PC-3 (cell line): ENCODE data around the gene ARHGEF28. TPM values are rescaled to one million over a fixed set of nuclear protein-coding genes. Genes with fewer than 3 reads are reported as not detected.
A peak's percentile ranks its signal among the peaks of the same experiment; 100 is the strongest.

Source experiments
- ATAC-seq: fragments of 200-7000 bp; cut with Tn5 transposase; 2 replicates; pipeline ENCODE4 v1.9.1; 2020; ENCODE audit warnings: mild to moderate bottlenecking, moderate library complexity
- BruUV-seq: library from RNA; stranded (reverse); fragments of 400-500 nt; replicated peaks from 2 replicates; lab custom pipeline; 2021; lab: Mats Ljungman, UMichigan
- CTCF ChIA-PET: fragments of 300-600 bp; sonication (Branson Sonifier 250); formaldehyde crosslinking; loops from one replicate; lab custom pipeline; 2022; ENCODE audit warnings: antibody characterized with exemption; lab: Charles Lee
- POLR2A ChIA-PET: fragments of 300-600 bp; sonication (Branson Sonifier 250); formaldehyde crosslinking; loops from one replicate; lab custom pipeline; 2022; ENCODE audit warnings: antibody characterized with exemption; ENCODE audit not compliant: unreplicated experiment; lab: Charles Lee
- DNase-seq: peaks from one replicate; pipeline ENCODE4 v3.0.0-alpha.2; 2015
- H2AFZ ChIP-seq: fragments of 300-600 bp; sonication (generic); 2 replicates; pipeline ENCODE4 v1.6.0; 2016; ENCODE audit warnings: antibody characterized with exemption, low read length
- H3F3A ChIP-seq: fragments of 300-600 bp; sonication (generic); one replicate; pipeline ENCODE4 v1.6.0; 2017; ENCODE audit warnings: antibody characterized with exemption, low read length, control low read depth, mild to moderate bottlenecking; ENCODE audit not compliant: unreplicated experiment
- H3K27ac ChIP-seq: fragments of 300-600 bp; sonication (generic); 2 replicates; pipeline ENCODE4 v1.5.1; 2016; ENCODE audit warnings: mild to moderate bottlenecking, low read length
- H3K27me3 ChIP-seq: fragments of 300-600 bp; sonication (generic); 2 replicates; pipeline ENCODE4 v1.6.1; 2016; ENCODE audit warnings: low read length, mixed read lengths
- H3K36me3 ChIP-seq: fragments of 300-600 bp; sonication (generic); 2 replicates; pipeline ENCODE4 v1.6.1; 2016; ENCODE audit warnings: low read depth, mixed run types, low read length, mixed read lengths
- H3K4me1 ChIP-seq: fragments of 300-600 bp; sonication (generic); 2 replicates; pipeline ENCODE4 v1.5.1; 2016; ENCODE audit warnings: low read length; ENCODE audit not compliant: insufficient read depth
- H3K4me2 ChIP-seq: fragments of 300-600 bp; sonication (generic); 2 replicates; pipeline ENCODE4 v1.6.0; 2016; ENCODE audit warnings: low read length
- H3K4me3 ChIP-seq: fragments of 300-600 bp; sonication (generic); 2 replicates; pipeline ENCODE4 v1.5.1; 2016; ENCODE audit warnings: mild to moderate bottlenecking, low read length, mixed read lengths
- H3K79me2 ChIP-seq: fragments of 300-600 bp; sonication (generic); 2 replicates; pipeline ENCODE4 v1.6.1; 2017; ENCODE audit warnings: low read length, mixed read lengths
- H3K9ac ChIP-seq: fragments of 300-600 bp; sonication (generic); 2 replicates; pipeline ENCODE4 v1.6.0; 2016; ENCODE audit warnings: mild to moderate bottlenecking, low read length
- H3K9me2 ChIP-seq: fragments of 300-600 bp; sonication (generic); replicated peaks from 2 replicates; pipeline ENCODE4 v1.6.1; 2016; ENCODE audit warnings: mixed run types, low read length, mixed read lengths
- H3K9me3 ChIP-seq: fragments of 300-600 bp; sonication (generic); 2 replicates; pipeline ENCODE4 v1.6.1; 2016; ENCODE audit warnings: low read length, mixed read lengths
- H4K20me1 ChIP-seq: fragments of 300-600 bp; sonication (generic); 2 replicates; pipeline ENCODE4 v1.6.1; 2016; ENCODE audit warnings: low read length, mixed read lengths
- CTCF ChIP-seq: fragments of 300-600 bp; sonication (generic); conservative IDR thresholded peaks from 2 replicates; pipeline ENCODE4 v1.5.1; 2017; ENCODE audit warnings: antibody characterized with exemption, low read depth, mild to moderate bottlenecking, low read length
- EZH2 ChIP-seq: fragments of 300-600 bp; sonication (generic); IDR thresholded peaks from one replicate; pipeline ENCODE4 v1.6.1; 2017; ENCODE audit warnings: antibody characterized with exemption, mild to moderate bottlenecking, low read length; ENCODE audit not compliant: unreplicated experiment
- EZH2phosphoT487 ChIP-seq: fragments of 300-600 bp; sonication (generic); IDR thresholded peaks from 2 replicates; pipeline ENCODE4 v1.6.1; 2018; ENCODE audit warnings: mild to moderate bottlenecking, antibody characterized with exemption, low read length, borderline replicate concordance
- intact Hi-C: fragments of 100-400 bp; cut with micrococcal nuclease; formaldehyde crosslinking; loops from 2 replicates; pipeline ENCODE4 v1.9.0; 2023
- total RNA-seq: library from RNA; depleted of rRNA; stranded (reverse); fragments of >200 nt; gene quantifications from 2 replicates; pipeline ENCODE4 v1.2.3, GENCODE V29; 2014

Gene ARHGEF28
- total RNA-seq, 1 experiment from 2014 or later = 24.2 TPM

GRCh38 chr5:73637565-73637964 is 11.6 kb downstream of the ARHGEF28 start:
- no peaks in the 10 kb centered on the region for H3K9me3 ChIP-seq
- H3K27me3 ChIP-seq = no peaks in the 10 kb centered on the region
- H3K4me2 ChIP-seq = peak overlapping the region; percentile 70
- CTCF ChIA-PET = no interaction called here
- intact Hi-C loops = loop anchor here (2.0 to 5.0 kb wide), 3 partner anchors 33 to 45 kb away; no protein-coding TSS in a partner anchor
- no peaks in the 10 kb centered on the region for H3K36me3 ChIP-seq
- peaks cover 87% of the 10 kb centered on the region for H3K79me2 ChIP-seq
- H3K4me1 ChIP-seq = peaks cover 39% of the 10 kb centered on the region
- POLR2A ChIA-PET = no interaction called here
- no peaks in the 10 kb centered on the region for H4K20me1 ChIP-seq
- no peak overlapping the region for H3K9ac ChIP-seq
- H3F3A ChIP-seq = peaks cover 4% of the 10 kb centered on the region
- DNase-seq (no peak), ATAC-seq (no peak; the same call in 1 of the 2 replicates)
- no peak overlapping the region for H2AFZ ChIP-seq
- no peaks in the 10 kb centered on the region for H3K9me2 ChIP-seq
- peak overlapping the region; percentile 67 for H3K27ac ChIP-seq
- TF ChIP-seq EZH2 = no peak
- no peak for TF ChIP-seq EZH2phosphoT487
- TF ChIP-seq CTCF = no peak
- no TSS peak for BruUV-seq
- H3K4me3 ChIP-seq = no peak overlapping the region

DNA sequence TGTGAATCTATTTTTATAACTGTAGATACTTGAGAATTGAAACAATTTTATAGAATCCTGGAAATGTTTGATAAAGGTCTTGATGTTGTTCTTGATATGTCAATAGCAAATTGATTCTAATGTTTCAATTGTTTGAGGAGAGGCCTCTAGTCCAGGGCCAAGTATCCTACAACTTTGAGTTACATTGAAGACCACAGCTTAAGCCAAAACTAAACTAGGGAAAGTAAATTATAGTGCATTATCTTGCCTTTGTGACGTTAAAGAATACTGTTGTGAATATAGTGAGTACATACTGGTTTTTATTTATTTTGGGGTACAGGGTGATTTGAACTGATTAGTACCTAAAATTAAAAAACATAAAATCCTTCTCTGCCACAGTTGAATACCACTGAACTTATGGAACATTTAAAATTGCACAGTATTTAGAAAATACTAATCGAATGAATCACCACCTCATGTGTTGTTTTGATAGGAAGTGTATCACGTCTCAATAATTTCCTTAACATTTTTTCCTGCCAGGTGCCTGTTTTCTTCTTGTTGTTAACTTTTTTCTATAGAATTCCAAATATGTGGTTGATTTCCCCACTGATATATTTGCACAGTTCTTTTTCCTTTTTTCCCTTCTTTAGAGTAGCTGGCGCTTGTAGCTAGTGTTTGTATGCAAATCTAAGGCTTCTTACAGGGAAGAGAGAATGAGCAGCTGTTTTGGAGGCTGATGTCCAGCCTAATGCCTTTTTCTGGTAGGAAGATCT is 12.5 kb downstream of the ARHGEF28 start:
- CTCF ChIA-PET = no interaction called here
- intact Hi-C loops = loop anchor here (5.0 kb wide), 2 partner anchors 34 to 46 kb away; no protein-coding TSS in a partner anchor
- TF ChIP-seq EZH2phosphoT487 = no peak
- TF ChIP-seq EZH2 = no peak
- no peak for TF ChIP-seq CTCF
- Histone ChIP-seq H3K27me3 (no peaks in the 10 kb centered on the region), H3K9me3 (no peaks in the 10 kb centered on the region), H3K79me2 (peaks cover 86% of the 10 kb centered on the region), H3F3A (peaks cover 4% of the 10 kb centered on the region), H3K36me3 (no peaks in the 10 kb centered on the region), H3K9ac (0 out of 2 replicates have a peak overlapping the region, but pooled peaks have one; percentile 7), H3K4me1 (peaks cover 39% of the 10 kb centered on the region), H2AFZ (no peak overlapping the region), H3K27ac (peak overlapping the region; percentile 67), H3K4me3 (peak overlapping the region; percentile 49), H4K20me1 (no peaks in the 10 kb centered on the region), H3K4me2 (peak overlapping the region; percentile 70), H3K9me2 (no peaks in the 10 kb centered on the region)
- BruUV-seq = TSS peak; percentile 96
- ATAC-seq (peak; percentile 75), DNase-seq (peak; percentile 85)
- POLR2A ChIA-PET = no interaction called here

DNA sequence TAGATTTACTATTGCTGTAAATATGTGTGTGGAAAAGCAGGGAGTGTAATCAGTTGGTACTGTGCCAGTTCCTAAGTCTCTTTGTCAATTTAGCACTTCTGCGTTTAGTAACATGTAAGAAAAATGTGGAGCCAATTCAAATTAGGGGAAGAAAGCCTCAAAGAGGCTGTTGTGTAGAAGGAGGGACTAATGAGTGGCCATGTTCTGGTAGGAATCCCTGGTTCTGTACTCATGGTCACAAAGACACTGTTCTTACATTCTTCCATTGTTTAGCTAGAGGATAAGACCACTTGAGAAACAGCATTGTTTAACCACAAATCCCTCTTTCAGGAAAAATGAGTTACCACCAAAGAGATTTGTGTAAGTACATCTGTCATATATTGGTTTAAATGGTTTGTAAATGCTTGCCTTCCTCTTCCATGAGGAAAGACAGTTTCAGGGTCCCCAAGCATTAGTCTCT is 14.9 kb downstream of the ARHGEF28 start:
- TF ChIP-seq EZH2 (no peak), EZH2phosphoT487 (no peak), CTCF (no peak)
- H3K4me1 ChIP-seq = peaks cover 39% of the 10 kb centered on the region
- ChIA-PET POLR2A (no interaction called here), CTCF (no interaction called here)
- no peak for DNase-seq
- no peaks in the 10 kb centered on the region for H3K9me2 ChIP-seq
- no peaks in the 10 kb centered on the region for H4K20me1 ChIP-seq
- no peaks in the 10 kb centered on the region for H3K36me3 ChIP-seq
- no TSS peak for BruUV-seq
- ATAC-seq = no peak
- H3K79me2 ChIP-seq = peaks cover 81% of the 10 kb centered on the region
- H3K4me3 ChIP-seq = no peak overlapping the region
- peaks cover 4% of the 10 kb centered on the region for H3F3A ChIP-seq
- no peak overlapping the region for H3K27ac ChIP-seq
- H2AFZ ChIP-seq = no peak overlapping the region
- no peak overlapping the region for H3K9ac ChIP-seq
- intact Hi-C loops = no loop called here
- H3K27me3 ChIP-seq = no peaks in the 10 kb centered on the region
- H3K9me3 ChIP-seq = no peaks in the 10 kb centered on the region
- no peak overlapping the region for H3K4me2 ChIP-seq
